GM12878 (cell line): Measurements from ENCODE around the gene HMX3. TPM values are rescaled to one million over a fixed set of nuclear protein-coding genes. Genes with fewer than 3 reads are reported as not detected.
A peak's percentile ranks its signal among the peaks of the same experiment; 100 is the strongest.

Source experiments
- ATAC-seq: fragments of 200-7000 bp; cut with Tn5 transposase; 3 replicates; pipeline ENCODE4 v1.9.1; 2020; ENCODE audit warnings: mild to moderate bottlenecking, moderate library complexity
- BruUV-seq: library from RNA; stranded (reverse); fragments of 400-500 nt; replicated peaks from 2 replicates; lab custom pipeline; 2021; lab: Mats Ljungman, UMichigan
- CTCF ChIA-PET: fragments of 300-600 bp; sonication (Branson Sonifier 250); formaldehyde crosslinking; extraction: SDS; loops from one replicate; lab custom pipeline; 2021; ENCODE audit warnings: inconsistent platforms; lab: Yijun Ruan, JAX
- POLR2A ChIA-PET: fragments of 350-600 bp; formaldehyde crosslinking; extraction: SDS; loops from one replicate; lab custom pipeline; 2021; ENCODE audit warnings: inconsistent platforms; lab: Charles Lee
- RAD21 ChIA-PET: fragments of 300-600 bp; sonication (Branson Sonifier 250); formaldehyde crosslinking; loops from one replicate; lab custom pipeline; 2023; ENCODE audit warnings: antibody characterized with exemption; ENCODE audit not compliant: unreplicated experiment; lab: Charles Lee
- SMC1A ChIA-PET: fragments of 300-600 bp; sonication (Branson Sonifier 250); formaldehyde crosslinking; loops from one replicate; lab custom pipeline; 2023; ENCODE audit not compliant: unreplicated experiment, uncharacterized antibody; lab: Charles Lee
- DNase-seq: peaks from one replicate; pipeline ENCODE4 v3.0.0-alpha.2; 2011; ENCODE audit warnings: low read depth, low spot score
- FAIRE-seq: peaks from 3 replicates; lab custom pipeline; 2011; peaks lifted over from hg19 to GRCh38; lab: Jason Lieb, UNC
- H2AFZ ChIP-seq: 2 replicates; pipeline ENCODE4 v1.6.0; 2011; ENCODE audit warnings: low read depth, low read length, control low read depth; ENCODE audit not compliant: control insufficient read depth
- H3K27ac ChIP-seq: 2 replicates; pipeline ENCODE4 v1.5.1; 2011; ENCODE audit warnings: control low read depth; ENCODE audit not compliant: control insufficient read depth, insufficient read depth
- H3K27me3 ChIP-seq, 2 experiments: replicated peaks in 1 of 2; 2 replicates each; pipeline versions ENCODE4 v1.6.0 to v1.6.1; 2011; ENCODE audit warnings: low read length in 1 of 2; ENCODE audit not compliant: control insufficient read depth in 2 of 2, insufficient read depth in 2 of 2
- H3K36me3 ChIP-seq, 2 experiments: 2 replicates each; pipeline ENCODE4 v1.5.1; 2011; ENCODE audit warnings: low read length in 1 of 2; ENCODE audit not compliant: control insufficient read depth in 2 of 2, insufficient read depth in 2 of 2
- H3K4me1 ChIP-seq: 2 replicates; pipeline ENCODE4 v1.6.1; 2011; ENCODE audit warnings: mild to moderate bottlenecking, low read length, moderate library complexity, mixed read lengths; ENCODE audit not compliant: control insufficient read depth, insufficient read depth
- H3K4me2 ChIP-seq: 2 replicates; pipeline ENCODE4 v1.6.0; 2011; ENCODE audit warnings: control low read depth; ENCODE audit not compliant: control insufficient read depth, insufficient read depth
- H3K4me3 ChIP-seq: fragments of 200-600 bp; sonication (generic); 2 replicates; pipeline ENCODE4 v1.5.1; 2016
- H3K79me2 ChIP-seq: 2 replicates; pipeline ENCODE4 v1.6.0; 2011; ENCODE audit warnings: low read length; ENCODE audit not compliant: control insufficient read depth, insufficient read depth
- H3K9ac ChIP-seq: 2 replicates; pipeline ENCODE4 v1.8.0; 2011; ENCODE audit warnings: low read length, control low read depth, mixed read lengths; ENCODE audit not compliant: control insufficient read depth, insufficient read depth
- H3K9me3 ChIP-seq: replicated peaks from 3 replicates; pipeline ENCODE4 v1.5.1; 2011; ENCODE audit warnings: mild to moderate bottlenecking, low read length; ENCODE audit not compliant: control insufficient read depth, insufficient read depth
- H4K20me1 ChIP-seq: 2 replicates; pipeline ENCODE4 v1.6.0; 2011; ENCODE audit not compliant: control insufficient read depth, insufficient read depth
- BHLHE40 ChIP-seq, 2 experiments: fragments of 450-650 bp in 1 of 2; IDR thresholded peaks; 2 replicates each; pipeline ENCODE4 v1.6.1; 2011 to 2017; ENCODE audit warnings: low read depth in 2 of 2, borderline replicate concordance in 1 of 2, improper control_type of control experiment in 1 of 2, low read length in 1 of 2, mild to moderate bottlenecking in 1 of 2
- CUX1 ChIP-seq: IDR thresholded peaks from 2 replicates; pipeline ENCODE4 v1.6.1; 2012; ENCODE audit warnings: improper control_type of control experiment, low read depth, low read length; ENCODE audit not compliant: insufficient replicate concordance
- EGR1 ChIP-seq, 2 experiments: IDR thresholded peaks; 1 replicate in 1 of 2; 2 replicates in 1 of 2; pipeline ENCODE4 v1.6.1; 2011 to 2012; ENCODE audit warnings: low read depth in 2 of 2, low read length in 2 of 2, borderline replicate concordance in 1 of 2, mild to moderate bottlenecking in 1 of 2, moderate library complexity in 1 of 2
- KDM1A ChIP-seq: fragments of 200-600 bp; sonication (generic); IDR thresholded peaks from 2 replicates; pipeline ENCODE4 v1.6.1; 2016; ENCODE audit warnings: borderline replicate concordance
- MEF2A ChIP-seq: IDR thresholded peaks from 2 replicates; pipeline ENCODE4 v1.6.1; 2011; ENCODE audit warnings: low read depth, mild to moderate bottlenecking, low read length, moderate library complexity; ENCODE audit not compliant: insufficient read depth
- NR2C1 ChIP-seq: fragments of 450-650 bp; IDR thresholded peaks from 2 replicates; pipeline ENCODE4 v1.6.1; 2017; ENCODE audit warnings: antibody characterized with exemption, mild to moderate bottlenecking, moderate library complexity
- NR2C2 ChIP-seq: IDR thresholded peaks from 2 replicates; pipeline ENCODE4 v1.6.1; 2011; ENCODE audit warnings: borderline replicate concordance, low read depth; ENCODE audit not compliant: control insufficient read depth, insufficient read length
- NR2F1 ChIP-seq: fragments of 450-650 bp; conservative IDR thresholded peaks from 2 replicates; pipeline ENCODE4 v1.6.1; 2017; ENCODE audit warnings: mild to moderate bottlenecking
- POLR2AphosphoS5 ChIP-seq: IDR thresholded peaks from 2 replicates; pipeline ENCODE4 v1.6.1; 2011; ENCODE audit warnings: mild to moderate bottlenecking, low read length, inconsistent platforms
- TCF12 ChIP-seq: IDR thresholded peaks from 2 replicates; pipeline ENCODE4 v1.6.1; 2011; ENCODE audit warnings: low read depth, mild to moderate bottlenecking, low read length
- USF1 ChIP-seq: IDR thresholded peaks from 2 replicates; pipeline ENCODE4 v1.6.1; 2011; ENCODE audit warnings: borderline replicate concordance, low read depth, mild to moderate bottlenecking, moderate library complexity, mixed read lengths, low read length; ENCODE audit not compliant: insufficient read depth; ENCODE audit errors: extremely low read length
- WGBS: methylation state at CpG from one replicate; pipeline ENCODE4 v1.1.6; 2016; ENCODE audit warnings: low lambda C conversion rate; ENCODE audit not compliant: insufficient replicate concordance, insufficient coverage; ENCODE audit errors: missing lambda C conversion rate; 5-methylcytosine and 5-hydroxymethylcytosine counted together
- in situ Hi-C: fragments of 300-500 bp; cut with MboI; formaldehyde crosslinking; loops from 9 replicates; pipeline ENCODE4 v1.14.3; 2018; ENCODE audit warnings: mixed read lengths
- intact Hi-C: fragments of 100-400 bp; cut with micrococcal nuclease; formaldehyde crosslinking; loops from one replicate; pipeline ENCODE4 v1.14.2; 2022; ENCODE audit not compliant: unreplicated experiment
- polyA plus RNA-seq, 11 experiments: library from polyadenylated mRNA; depleted of rRNA in 4 of 11; unstranded in 6 of 11; stranded (reverse) in 5 of 11; fragments of >200 nt; fragmentation: Nextera tagmentation in 4 of 11; fragmentation: Illumina TruSeq in 1 of 11; extraction: Ambion mirVana in 4 of 11; extraction: Trizol in 1 of 11; gene quantifications; 1 replicate in 1 of 11; 2 replicates in 10 of 11; pipeline versions ENCODE4 v1.2.1 to v1.2.3, GENCODE V29; 2011 to 2016; ENCODE audit warnings: inconsistent platforms in 2 of 11, missing spikeins in 2 of 11, low read depth in 1 of 11
- total RNA-seq, 4 experiments: library from RNA; depleted of rRNA in 3 of 4; stranded (reverse); fragments of >200 nt in 3 of 4; fragmentation: Illumina TruSeq in 1 of 4; extraction: Trizol in 1 of 4; gene quantifications; 2 replicates each; pipeline versions ENCODE4 v1.2.1 to v1.2.3, GENCODE V29; 2013 to 2021

Gene HMX3
- total and polyA plus RNA-seq, 10 of the 15 experiments (the other 5 are each of a cell fraction or from before 2014, with no cell fraction given) = 0.63 to 60.5 (median 15.3) TPM; not detected in 2

- CTCF ChIA-PET = interaction anchor here (0.7 to 1.0 kb wide), 2 partner anchors 12 to 264 kb away, joined by 3 read pairs; no protein-coding TSS in a partner anchor
- TF ChIP-seq TCF12 (no peak), USF1 (peak; percentile 32), KDM1A (no peak), NR2C1 (peak; percentile 80), EGR1 (IDR thresholded peaks at IDR 0.05; ENCODE audit: borderline replicate concordance in 1 of 2, low read depth in 2 of 2, low read length in 2 of 2) (peak in 1 of 2 experiments; percentile 49; a peak in 1 of 3 replicates), NR2C2 (peak; percentile 52), MEF2A (no peak), BHLHE40 (IDR thresholded peaks at IDR 0.05; ENCODE audit: borderline replicate concordance in 1 of 2, low read depth in 2 of 2, low read length in 1 of 2) (no peak), POLR2AphosphoS5 (no peak), NR2F1 (0 out of 2 replicates have a peak, but pooled peaks have one; percentile 23), CUX1 (no peak)
- Histone ChIP-seq H3K9me3 (peaks cover 1% of the 10 kb centered on the region; the same call in 1 of the 3 replicates), H3K27ac (peak overlapping the region; percentile 77), H2AFZ (peak overlapping the region; percentile 69), H3K79me2 (peaks cover 40% of the 10 kb centered on the region), H4K20me1 (no peaks in the 10 kb centered on the region), H3K4me2 (peak overlapping the region; percentile 94), H3K36me3 (no peaks in the 10 kb centered on the region), H3K4me3 (peak overlapping the region; percentile 70; the same call in 1 of the 2 replicates), H3K9ac (peak overlapping the region; percentile 76), H3K4me1 (peaks cover 16% of the 10 kb centered on the region), H3K27me3 (peaks cover 16 to 19% of the 10 kb centered on the region in 2 experiments)
- SMC1A ChIA-PET = no interaction called here
- FAIRE-seq (no peak), ATAC-seq (no peak), DNase-seq (no peak)
- intact Hi-C loops = loop anchor here (5.0 kb wide), 2 partner anchors 242 to 402 kb away; no protein-coding TSS in a partner anchor
- WGBS = 12% methylated on average over 32 of the region's 34 CpGs
- RAD21 ChIA-PET = interaction anchor here (0.8 kb wide), 1 partner anchor 408 kb away, joined by 4 read pairs; no protein-coding TSS in a partner anchor
- no TSS peak for BruUV-seq
- in situ Hi-C loops = loop anchor here (5.0 kb wide), 1 partner anchor 242 kb away; no protein-coding TSS in a partner anchor
- POLR2A ChIA-PET = no interaction called here
Measured at GRCh38 chr10:123150271-123150985, 14.7 kb downstream of the HMX3 start.
